Activated CD8-positive, alpha-beta memory T cell treated with anti-CD3 and anti-CD28 coated beads, Interleukin-2, amount 10 ng/mL, durations not matched to agents 7 days and 5 days (primary cell): ENCODE data around the gene CPXM1. TPM values are rescaled to one million over a fixed set of nuclear protein-coding genes. Genes with fewer than 3 reads are reported as not detected.
"Not testable (repeated sequence)": the region's sequence is repeated elsewhere in the genome, so short reads cannot be mapped to it uniquely, and the experiment has no call there.

ENCODE experiments used
- ATAC-seq: fragments of 150-1000 bp; cut with Tn5 transposase; one replicate; pipeline ENCODE4 v1.10.0; 2021; ENCODE audit warnings: moderate library complexity
- CTCF ChIA-PET: fragments of 350-600 bp; sonication (Branson Sonifier 250); formaldehyde crosslinking; loops from one replicate; lab custom pipeline; 2021; ENCODE audit warnings: antibody characterized with exemption; lab: Charles Lee
- DNase-seq: peaks from one replicate; pipeline ENCODE4 v3.0.0-alpha.2; 2020
- H3K27ac Mint-ChIP-seq: one replicate; pipeline ENCODE4 v1.8.0; 2021; ENCODE audit warnings: mild to moderate bottlenecking, mixed read lengths
- H3K27me3 Mint-ChIP-seq: one replicate; pipeline ENCODE4 v1.8.0; 2021; ENCODE audit warnings: mixed read lengths
- H3K36me3 Mint-ChIP-seq: one replicate; pipeline ENCODE4 v1.8.0; 2021; ENCODE audit warnings: mild to moderate bottlenecking, mixed read lengths
- H3K4me1 Mint-ChIP-seq: one replicate; pipeline ENCODE4 v1.8.0; 2021; ENCODE audit warnings: mixed read lengths
- H3K4me3 Mint-ChIP-seq: one replicate; pipeline ENCODE4 v1.8.0; 2021; ENCODE audit warnings: mild to moderate bottlenecking, moderate library complexity, mixed read lengths
- H3K9me3 Mint-ChIP-seq: one replicate; pipeline ENCODE4 v1.8.0; 2022; ENCODE audit warnings: low read depth, mixed read lengths
- total RNA-seq, 2 experiments: library from RNA; stranded (reverse); gene quantifications; one replicate each; pipeline ENCODE4 v1.2.3, GENCODE V29; 2021

The CPXM1 gene
- total RNA-seq, 2 experiments from 2014 or later = 0.35 to 0.68 TPM

GRCh38 chr20:2836035-2836434 is 35.6 kb upstream of the CPXM1 start:
- Mint-ChIP-seq H3K9me3 (no peaks in the 10 kb centered on the region), H3K27ac (no peak overlapping the region), H3K4me3 (no peak overlapping the region), H3K27me3 (peaks cover 2% of the 10 kb centered on the region), H3K4me1 (peaks cover 13% of the 10 kb centered on the region), H3K36me3 (peaks cover 4% of the 10 kb centered on the region)
- ATAC-seq (no peak), DNase-seq (no peak)
- CTCF ChIA-PET = no interaction called here

GRCh38 chr20:2835331-2835796 is 34.9 kb upstream of the CPXM1 start:
- H3K4me3 Mint-ChIP-seq = no peak overlapping the region

GRCh38 chr20:2834401-2835110 is 34.1 kb upstream of the CPXM1 start:
- H3K27ac Mint-ChIP-seq = no peak overlapping the region
- CTCF ChIA-PET = interaction anchor here (1.3 kb wide), 1 partner anchor 17 kb away, joined by 5 read pairs; no protein-coding TSS in a partner anchor
- no peaks in the 10 kb centered on the region for H3K9me3 Mint-ChIP-seq
- ATAC-seq = no peak
- peaks cover 5% of the 10 kb centered on the region for H3K27me3 Mint-ChIP-seq
- H3K36me3 Mint-ChIP-seq = peaks cover 4% of the 10 kb centered on the region
- peaks cover 11% of the 10 kb centered on the region for H3K4me1 Mint-ChIP-seq
- no peak overlapping the region for H3K4me3 Mint-ChIP-seq
- no peak for DNase-seq

More at GRCh38 chr20:2835331-2835796, 34.9 kb upstream of the CPXM1 start:
- DNase-seq = peak; percentile 31
- Mint-ChIP-seq H3K4me1 (peaks cover 13% of the 10 kb centered on the region), H3K27ac (no peak overlapping the region), H3K36me3 (peaks cover 4% of the 10 kb centered on the region), H3K9me3 (no peaks in the 10 kb centered on the region), H3K27me3 (peaks cover 2% of the 10 kb centered on the region)
- CTCF ChIA-PET = no interaction called here
- no peak for ATAC-seq

GRCh38 chr20:2833761-2834160 is 33.3 kb upstream of the CPXM1 start:
- Mint-ChIP-seq H3K36me3 (peaks cover 2% of the 10 kb centered on the region), H3K4me1 (peaks cover 6% of the 10 kb centered on the region), H3K4me3 (no peak overlapping the region), H3K27ac (no peak overlapping the region), H3K27me3 (peaks cover 11% of the 10 kb centered on the region), H3K9me3 (no peaks in the 10 kb centered on the region)
- CTCF ChIA-PET = interaction anchor here (1.3 kb wide), 2 partner anchors 15 to 18 kb away, joined by 3 to 5 read pairs; no protein-coding TSS in a partner anchor
- DNase-seq = no peak
- no peak for ATAC-seq

GRCh38 chr20:2831206-2831605 is 30.8 kb upstream of the CPXM1 start:
- not testable (repeated sequence) for H3K36me3 Mint-ChIP-seq, H3K27ac Mint-ChIP-seq, H3K4me3 Mint-ChIP-seq, H3K9me3 Mint-ChIP-seq, ATAC-seq, DNase-seq
- Mint-ChIP-seq H3K4me1 (peaks cover 13% of the 10 kb centered on the region), H3K27me3 (peaks cover 36% of the 10 kb centered on the region)
- CTCF ChIA-PET = interaction anchor here (0.7 to 1.3 kb wide), 2 partner anchors 9 to 30 kb away, joined by 3 to 4 read pairs; no protein-coding TSS in a partner anchor

GRCh38 chr20:2829376-2829775 is 28.9 kb upstream of the CPXM1 start:
- no peak for ATAC-seq
- Mint-ChIP-seq H3K36me3 (peaks cover 2% of the 10 kb centered on the region), H3K4me1 (peaks cover 20% of the 10 kb centered on the region), H3K27me3 (peaks cover 43% of the 10 kb centered on the region), H3K4me3 (no peak overlapping the region), H3K9me3 (no peaks in the 10 kb centered on the region), H3K27ac (no peak overlapping the region)
- CTCF ChIA-PET = no interaction called here
- DNase-seq = peak; percentile 22

GRCh38 chr20:2826655-2827054 is 26.2 kb upstream of the CPXM1 start:
- no peaks in the 10 kb centered on the region for H3K9me3 Mint-ChIP-seq

GRCh38 chr20:2825761-2826160 is 25.3 kb upstream of the CPXM1 start:
- no peak overlapping the region for H3K4me3 Mint-ChIP-seq
- no peak overlapping the region for H3K27ac Mint-ChIP-seq
- ATAC-seq (no peak), DNase-seq (peak; percentile 27)
- peaks cover 24% of the 10 kb centered on the region for H3K4me1 Mint-ChIP-seq
- CTCF ChIA-PET = no interaction called here
- H3K9me3 Mint-ChIP-seq = no peaks in the 10 kb centered on the region
- peaks cover 52% of the 10 kb centered on the region for H3K27me3 Mint-ChIP-seq
- no peaks in the 10 kb centered on the region for H3K36me3 Mint-ChIP-seq

More at GRCh38 chr20:2826655-2827054, 26.2 kb upstream of the CPXM1 start:
- H3K4me3 Mint-ChIP-seq = no peak overlapping the region
- H3K27me3 Mint-ChIP-seq = peaks cover 47% of the 10 kb centered on the region
- ATAC-seq (no peak), DNase-seq (no peak)
- H3K27ac Mint-ChIP-seq = no peak overlapping the region
- H3K4me1 Mint-ChIP-seq = peaks cover 23% of the 10 kb centered on the region
- H3K36me3 Mint-ChIP-seq = no peaks in the 10 kb centered on the region
- CTCF ChIA-PET = interaction anchor here (0.9 kb wide), 1 partner anchor 14 kb away, joined by 4 read pairs; the partner anchor contains the start of genes PCED1A and VPS16

- ATAC-seq = peak; percentile 84
- no peak overlapping the region for H3K4me3 Mint-ChIP-seq
- peak overlapping the region; percentile 18 for H3K27ac Mint-ChIP-seq
- peaks cover 45% of the 10 kb centered on the region for H3K27me3 Mint-ChIP-seq
- no peaks in the 10 kb centered on the region for H3K36me3 Mint-ChIP-seq
- H3K9me3 Mint-ChIP-seq = no peaks in the 10 kb centered on the region
- H3K4me1 Mint-ChIP-seq = peaks cover 26% of the 10 kb centered on the region
- CTCF ChIA-PET = interaction anchor here (1.0 to 1.2 kb wide), 3 partner anchors 9 to 232 kb away, joined by 3 to 4 read pairs (median 3); no protein-coding TSS in a partner anchor
- DNase-seq = peak; percentile 76
Measured at GRCh38 chr20:2822073-2822472, 21.6 kb upstream of the CPXM1 start.

GRCh38 chr20:2820896-2821869 is 20.8 kb upstream of the CPXM1 start:
- CTCF ChIA-PET = interaction anchor here (1.0 to 1.2 kb wide), 3 partner anchors 10 to 232 kb away, joined by 3 to 4 read pairs (median 3); no protein-coding TSS in a partner anchor
- H3K27me3 Mint-ChIP-seq = peaks cover 36% of the 10 kb centered on the region
- no peaks in the 10 kb centered on the region for H3K9me3 Mint-ChIP-seq
- DNase-seq (peak; percentile 38), ATAC-seq (peak; percentile 12)
- H3K36me3 Mint-ChIP-seq = no peaks in the 10 kb centered on the region
- no peak overlapping the region for H3K4me3 Mint-ChIP-seq
- H3K4me1 Mint-ChIP-seq = peaks cover 20% of the 10 kb centered on the region
- H3K27ac Mint-ChIP-seq = no peak overlapping the region

GRCh38 chr20:2820084-2820895 is 19.9 kb upstream of the CPXM1 start:
- peak; percentile 33 for DNase-seq
- Mint-ChIP-seq H3K4me1 (peaks cover 14% of the 10 kb centered on the region), H3K36me3 (no peaks in the 10 kb centered on the region), H3K4me3 (no peak overlapping the region), H3K9me3 (no peaks in the 10 kb centered on the region), H3K27ac (no peak overlapping the region), H3K27me3 (peaks cover 30% of the 10 kb centered on the region)
- CTCF ChIA-PET = no interaction called here
- ATAC-seq = no peak

- no peaks in the 10 kb centered on the region for H3K9me3 Mint-ChIP-seq
- no peak overlapping the region for H3K27ac Mint-ChIP-seq
- peaks cover 43% of the 10 kb centered on the region for H3K27me3 Mint-ChIP-seq
- H3K36me3 Mint-ChIP-seq = no peaks in the 10 kb centered on the region
- peaks cover 17% of the 10 kb centered on the region for H3K4me1 Mint-ChIP-seq
- ATAC-seq (no peak), DNase-seq (peak; percentile 8)
- no peak overlapping the region for H3K4me3 Mint-ChIP-seq
- CTCF ChIA-PET = interaction anchor here (2.1 kb wide), 1 partner anchor 34 kb away, joined by 8 read pairs; no protein-coding TSS in a partner anchor
Measured at GRCh38 chr20:2817891-2818595, 17.6 kb upstream of the CPXM1 start.
